Measurements from ENCODE around the gene CAMK2G.

The CAMK2G gene

DNA sequence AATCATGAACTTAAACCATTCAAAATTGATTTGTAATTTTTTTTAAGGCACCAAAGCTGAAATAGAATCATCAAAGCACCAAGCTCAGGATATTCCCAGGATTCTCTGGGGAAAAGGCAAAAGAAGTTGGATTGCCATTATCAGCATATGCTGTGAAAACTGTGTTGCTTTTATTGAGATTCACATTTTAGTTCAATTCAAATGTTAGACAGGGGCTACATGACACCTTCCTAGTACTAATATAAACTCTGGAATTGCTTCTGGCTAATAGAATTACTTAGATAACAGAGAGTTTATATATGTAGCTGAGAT lies 58.7 kb downstream of the CAMK2G start:
- no peak for DNase-seq (ENCODE audit: low spot score in 2 of 2)
- Mint-ChIP-seq H3K4me3 (no peak overlapping the region), H3K36me3 (ENCODE audit: insufficient read depth) (peaks cover 30% of the 10 kb centered on the region), H3K4me1 (peaks cover under 1% of the 10 kb centered on the region), H3K9me3 (no peaks in the 10 kb centered on the region), H3K27me3 (no peaks in the 10 kb centered on the region), H3K27ac (ENCODE audit: low read depth) (no peak overlapping the region)
- no peak for ATAC-seq (replicated peaks; ENCODE audit: extremely low read depth, poor library complexity, severe bottlenecking)

GRCh38 chr10:73814896-73815718 lies 59.2 kb downstream of the CAMK2G start:
- Mint-ChIP-seq H3K27me3 (no peaks in the 10 kb centered on the region), H3K9me3 (no peaks in the 10 kb centered on the region), H3K27ac (ENCODE audit: low read depth) (no peak overlapping the region), H3K4me1 (peaks cover 6% of the 10 kb centered on the region), H3K36me3 (ENCODE audit: insufficient read depth) (peaks cover 32% of the 10 kb centered on the region), H3K4me3 (no peak overlapping the region)
- no peak for DNase-seq (ENCODE audit: low spot score in 2 of 2)
- ATAC-seq (replicated peaks; ENCODE audit: extremely low read depth, poor library complexity, severe bottlenecking), result no peak

DNA sequence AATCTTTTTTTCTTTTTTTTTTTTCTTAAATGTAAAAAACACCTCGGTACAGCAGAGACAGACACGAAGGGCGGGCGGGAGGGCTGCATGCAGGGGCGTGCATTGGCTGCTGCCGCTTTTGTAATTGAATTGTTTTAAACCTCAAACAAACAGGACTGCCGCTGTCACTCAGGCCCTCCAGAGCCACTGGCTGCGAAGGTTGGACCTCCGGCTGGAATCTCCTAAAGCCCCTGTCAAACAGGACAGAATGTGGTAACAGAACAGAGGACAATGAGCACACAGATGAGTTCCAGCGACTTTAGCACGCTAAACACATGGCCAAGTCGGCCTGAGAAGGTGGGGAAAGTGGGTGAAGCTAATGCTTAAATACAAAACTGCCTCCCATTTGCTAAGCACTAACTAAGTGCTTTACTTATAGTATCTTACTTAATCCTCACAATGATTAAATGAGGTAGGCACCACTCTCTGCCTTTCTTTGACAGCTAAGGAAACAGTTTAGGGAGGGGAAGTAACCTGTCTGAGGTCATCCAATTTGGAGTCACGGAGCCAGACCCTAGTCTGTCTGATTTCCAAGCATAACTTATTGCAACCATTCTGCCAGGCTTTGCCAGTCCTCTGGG lies 60.0 kb downstream of the CAMK2G start:
- no peak overlapping the region for H3K27ac Mint-ChIP-seq (ENCODE audit: low read depth)
- H3K36me3 Mint-ChIP-seq (ENCODE audit: insufficient read depth), result peaks cover 29% of the 10 kb centered on the region
- no peak for ATAC-seq (replicated peaks; ENCODE audit: extremely low read depth, poor library complexity, severe bottlenecking)
- peaks cover 14% of the 10 kb centered on the region for H3K4me1 Mint-ChIP-seq
- DNase-seq (ENCODE audit: low spot score in 2 of 2), result no peak
- no peaks in the 10 kb centered on the region for H3K27me3 Mint-ChIP-seq
- no peaks in the 10 kb centered on the region for H3K9me3 Mint-ChIP-seq
- no peak overlapping the region for H3K4me3 Mint-ChIP-seq

DNA sequence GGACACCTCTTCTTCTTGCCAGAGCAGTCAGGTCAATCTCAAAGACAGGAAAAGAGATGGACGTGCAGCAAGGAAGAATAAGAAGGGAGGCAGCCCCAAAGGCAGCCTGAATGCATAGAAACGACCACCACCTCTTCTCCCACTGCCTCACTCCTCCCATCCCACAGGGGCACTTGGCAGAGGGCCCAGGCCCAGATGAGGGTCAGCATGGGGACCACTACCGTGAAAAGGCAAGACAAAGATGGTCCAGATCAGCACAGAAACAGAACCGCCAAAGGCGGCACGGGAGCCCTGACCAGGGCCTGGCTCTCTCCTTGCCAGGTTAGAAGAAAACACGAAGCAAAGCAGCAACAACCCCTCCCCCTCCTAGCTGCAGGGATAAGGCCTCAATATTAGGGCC lies 61.0 kb downstream of the CAMK2G start:
- ATAC-seq (replicated peaks; ENCODE audit: extremely low read depth, poor library complexity, severe bottlenecking) (no peak), DNase-seq (ENCODE audit: low spot score in 2 of 2) (no peak)
- peaks cover 35% of the 10 kb centered on the region for H3K36me3 Mint-ChIP-seq (ENCODE audit: insufficient read depth)
- no peaks in the 10 kb centered on the region for H3K9me3 Mint-ChIP-seq
- H3K27ac Mint-ChIP-seq (ENCODE audit: low read depth), result peak overlapping the region; percentile 92
- H3K4me1 Mint-ChIP-seq, result peaks cover 24% of the 10 kb centered on the region
- H3K4me3 Mint-ChIP-seq, result no peak overlapping the region
- H3K27me3 Mint-ChIP-seq, result no peaks in the 10 kb centered on the region

DNA sequence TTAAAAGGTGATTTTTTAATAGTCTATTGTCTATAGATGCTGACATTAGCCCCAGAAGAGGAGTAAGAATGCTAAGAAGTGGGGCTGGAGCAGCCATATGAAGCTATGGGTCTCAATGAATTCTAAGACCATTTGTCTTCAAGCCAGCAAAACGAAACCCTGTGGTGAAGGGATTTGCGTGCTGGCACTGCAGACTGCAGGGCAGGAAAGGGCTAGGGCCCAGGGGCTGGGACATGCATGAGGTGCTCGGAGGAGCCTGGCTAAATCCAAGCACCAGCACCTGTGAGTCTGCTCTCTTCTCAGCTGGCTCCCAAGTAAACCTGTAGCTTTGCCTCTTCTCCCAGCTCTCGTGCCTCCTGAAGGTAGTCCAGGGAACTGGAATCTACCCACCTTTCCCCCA lies 61.7 kb downstream of the CAMK2G start:
- H3K4me3 Mint-ChIP-seq, result peak overlapping the region; percentile 86
- H3K36me3 Mint-ChIP-seq (ENCODE audit: insufficient read depth), result peaks cover 37% of the 10 kb centered on the region
- DNase-seq (ENCODE audit: low spot score in 2 of 2), result no peak
- peaks cover 31% of the 10 kb centered on the region for H3K4me1 Mint-ChIP-seq
- H3K27ac Mint-ChIP-seq (ENCODE audit: low read depth), result peak overlapping the region; percentile 92
- ATAC-seq (replicated peaks; ENCODE audit: extremely low read depth, poor library complexity, severe bottlenecking), result no peak
- no peaks in the 10 kb centered on the region for H3K27me3 Mint-ChIP-seq
- no peaks in the 10 kb centered on the region for H3K9me3 Mint-ChIP-seq

- Mint-ChIP-seq H3K27me3 (no peaks in the 10 kb centered on the region), H3K36me3 (ENCODE audit: insufficient read depth) (peaks cover 45% of the 10 kb centered on the region), H3K9me3 (no peaks in the 10 kb centered on the region), H3K4me3 (peak overlapping the region; percentile 86), H3K27ac (ENCODE audit: low read depth) (peak overlapping the region; percentile 92), H3K4me1 (peaks cover 48% of the 10 kb centered on the region)
- ATAC-seq (replicated peaks; ENCODE audit: extremely low read depth, poor library complexity, severe bottlenecking) (peak; percentile 16), DNase-seq (ENCODE audit: low spot score in 2 of 2) (peak; percentile 37 to 39)
These were observed 63.5 kb downstream of the CAMK2G start for GRCh38 chr10:73810735-73811465.

GRCh38 chr10:73810358-73810734 lies 64.0 kb downstream of the CAMK2G start:
- no peaks in the 10 kb centered on the region for H3K27me3 Mint-ChIP-seq
- no peaks in the 10 kb centered on the region for H3K9me3 Mint-ChIP-seq
- H3K27ac Mint-ChIP-seq (ENCODE audit: low read depth), result peak overlapping the region; percentile 92
- peaks cover 52% of the 10 kb centered on the region for H3K4me1 Mint-ChIP-seq
- no peak for DNase-seq (ENCODE audit: low spot score in 2 of 2)
- H3K36me3 Mint-ChIP-seq (ENCODE audit: insufficient read depth), result peaks cover 49% of the 10 kb centered on the region
- peak overlapping the region; percentile 86 for H3K4me3 Mint-ChIP-seq
- no peak for ATAC-seq (replicated peaks; ENCODE audit: extremely low read depth, poor library complexity, severe bottlenecking)

DNA sequence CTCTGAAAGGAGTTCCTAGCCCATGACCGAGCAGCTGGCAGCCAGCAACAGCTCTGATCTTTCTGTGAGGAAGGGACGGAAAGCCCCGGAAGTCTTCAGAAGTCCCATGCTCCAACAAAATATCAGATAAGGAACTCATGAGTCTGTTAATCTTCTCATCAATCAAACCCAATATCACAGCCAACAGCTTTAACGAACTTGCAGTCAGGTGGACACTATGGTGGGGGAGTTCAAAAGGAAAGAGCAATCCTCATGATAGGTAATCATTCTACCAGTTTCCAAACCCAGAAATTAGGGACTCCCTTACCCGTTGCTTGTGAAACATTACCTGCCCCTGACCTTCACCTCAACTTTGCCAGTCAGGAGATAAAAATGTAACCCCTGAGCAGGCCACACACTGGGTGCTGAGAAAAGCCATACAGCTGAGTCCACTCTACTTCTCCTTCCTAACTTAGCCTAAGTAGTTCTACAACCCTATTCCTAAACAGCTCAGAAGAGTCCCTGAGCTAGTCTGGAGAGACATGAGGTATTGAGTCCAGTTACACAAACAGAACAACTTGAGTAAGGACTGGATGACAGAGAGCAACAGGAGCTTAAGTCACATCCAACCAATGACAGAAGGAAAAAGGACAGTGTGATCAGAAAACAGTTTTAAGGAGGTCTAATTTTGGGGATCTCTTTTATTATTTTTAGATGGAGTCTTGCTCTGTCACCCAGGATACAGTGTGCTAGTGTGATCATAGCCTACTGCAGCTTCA lies 65.1 kb downstream of the CAMK2G start:
- no peak for ATAC-seq (replicated peaks; ENCODE audit: extremely low read depth, poor library complexity, severe bottlenecking)
- Mint-ChIP-seq H3K4me3 (peak overlapping the region; percentile 86), H3K9me3 (no peaks in the 10 kb centered on the region), H3K36me3 (ENCODE audit: insufficient read depth) (peaks cover 52% of the 10 kb centered on the region), H3K4me1 (peaks cover 52% of the 10 kb centered on the region), H3K27me3 (no peaks in the 10 kb centered on the region), H3K27ac (ENCODE audit: low read depth) (peak overlapping the region; percentile 25)
- DNase-seq (ENCODE audit: low spot score in 2 of 2), result no peak

GRCh38 chr10:73808021-73808815 lies 66.1 kb downstream of the CAMK2G start:
- Mint-ChIP-seq H3K36me3 (ENCODE audit: insufficient read depth) (peaks cover 57% of the 10 kb centered on the region), H3K9me3 (no peaks in the 10 kb centered on the region), H3K4me3 (no peak overlapping the region), H3K27me3 (no peaks in the 10 kb centered on the region), H3K4me1 (peaks cover 58% of the 10 kb centered on the region), H3K27ac (ENCODE audit: low read depth) (peak overlapping the region; percentile 25)
- ATAC-seq (replicated peaks; ENCODE audit: extremely low read depth, poor library complexity, severe bottlenecking), result no peak
- no peak for DNase-seq (ENCODE audit: low spot score in 2 of 2)

GRCh38 chr10:73807471-73807870 lies 66.9 kb downstream of the CAMK2G start:
- Mint-ChIP-seq H3K4me1 (peaks cover 62% of the 10 kb centered on the region), H3K36me3 (ENCODE audit: insufficient read depth) (peaks cover 62% of the 10 kb centered on the region), H3K27ac (ENCODE audit: low read depth) (no peak overlapping the region), H3K27me3 (no peaks in the 10 kb centered on the region), H3K4me3 (no peak overlapping the region), H3K9me3 (no peaks in the 10 kb centered on the region)
- DNase-seq (ENCODE audit: low spot score in 2 of 2) (no peak), ATAC-seq (replicated peaks; ENCODE audit: extremely low read depth, poor library complexity, severe bottlenecking) (no peak)

GRCh38 chr10:73806176-73806950 lies 68.0 kb downstream of the CAMK2G start:
- Mint-ChIP-seq H3K9me3 (no peaks in the 10 kb centered on the region), H3K4me3 (peak overlapping the region; percentile 12), H3K36me3 (ENCODE audit: insufficient read depth) (peaks cover 63% of the 10 kb centered on the region), H3K27me3 (no peaks in the 10 kb centered on the region), H3K4me1 (peaks cover 62% of the 10 kb centered on the region), H3K27ac (ENCODE audit: low read depth) (peak overlapping the region; percentile 48)
- no peak for DNase-seq (ENCODE audit: low spot score in 2 of 2)
- ATAC-seq (replicated peaks; ENCODE audit: extremely low read depth, poor library complexity, severe bottlenecking), result no peak

Data from central memory CD8-positive, alpha-beta T cell (primary cell).